SK-N-MC (cell line): ENCODE data around the gene MIPOL1.

ENCODE experiments used
- DNase-seq: peaks from one replicate; pipeline ENCODE4 v3.0.0-alpha.2; 2011; ENCODE audit warnings: low read depth, low spot score
- H3K27ac ChIP-seq: fragments of 200-600 bp; sonication (generic); 2 replicates; pipeline ENCODE4 v1.5.1; 2016; ENCODE audit warnings: mixed run types
- H3K36me3 ChIP-seq: fragments of 200-600 bp; sonication (generic); 2 replicates; pipeline ENCODE4 v1.6.1; 2017; ENCODE audit warnings: antibody characterized with exemption, low read length, mixed read lengths; ENCODE audit not compliant: insufficient read depth
- H3K4me3 ChIP-seq: fragments of 200-600 bp; sonication (generic); 2 replicates; pipeline ENCODE4 v1.5.1; 2016
- H3K9ac ChIP-seq: fragments of 200-600 bp; sonication (generic); 2 replicates; pipeline ENCODE4 v1.8.0; 2017; ENCODE audit warnings: mixed run types, mixed read lengths; ENCODE audit not compliant: insufficient read length
- H3K9me3 ChIP-seq: fragments of 200-600 bp; sonication (generic); 2 replicates; pipeline ENCODE4 v1.6.1; 2017; ENCODE audit warnings: low read depth, mild to moderate bottlenecking, antibody characterized with exemption, low read length, moderate library complexity, mixed read lengths
- EZH2 ChIP-seq: fragments of 200-600 bp; sonication (generic); IDR thresholded peaks from one replicate; pipeline ENCODE4 v1.6.1; 2017; ENCODE audit warnings: antibody characterized with exemption
- FOXP2 ChIP-seq: optimal IDR thresholded peaks from 2 replicates; pipeline ENCODE3; 2011; ENCODE audit warnings: mild to moderate bottlenecking, moderate library complexity; ENCODE audit not compliant: insufficient read depth; ENCODE audit errors: extremely low read length, control extremely low read depth
- POLR2AphosphoS5 ChIP-seq: IDR thresholded peaks from 2 replicates; pipeline ENCODE4 v1.6.1; 2012; ENCODE audit warnings: mild to moderate bottlenecking, low read depth, low read length, borderline replicate concordance

Gene MIPOL1

GRCh38 chr14:37237094-37237493, 39.4 kb downstream of the MIPOL1 start:
- Histone ChIP-seq H3K9ac (no peak overlapping the region), H3K4me3 (no peak overlapping the region), H3K36me3 (no peaks in the 10 kb centered on the region), H3K27ac (no peak overlapping the region), H3K9me3 (no peaks in the 10 kb centered on the region)
- no peak for TF ChIP-seq POLR2AphosphoS5
- TF ChIP-seq FOXP2 = no peak
- no peak for TF ChIP-seq EZH2
- DNase-seq = no peak

- Histone ChIP-seq H3K27ac (no peak overlapping the region), H3K9ac (no peak overlapping the region), H3K36me3 (no peaks in the 10 kb centered on the region), H3K4me3 (no peak overlapping the region), H3K9me3 (no peaks in the 10 kb centered on the region)
- TF ChIP-seq POLR2AphosphoS5 (no peak), EZH2 (no peak), FOXP2 (no peak)
- no peak for DNase-seq
Measured at GRCh38 chr14:37237735-37238200, 40.0 kb downstream of the MIPOL1 start.

- Histone ChIP-seq H3K4me3 (no peak overlapping the region), H3K9me3 (no peaks in the 10 kb centered on the region), H3K27ac (no peak overlapping the region), H3K36me3 (no peaks in the 10 kb centered on the region), H3K9ac (no peak overlapping the region)
- no peak for DNase-seq
- TF ChIP-seq POLR2AphosphoS5 (no peak), EZH2 (no peak), FOXP2 (no peak)
Measured at GRCh38 chr14:37241198-37241597, 43.5 kb downstream of the MIPOL1 start.

- Histone ChIP-seq H3K36me3 (0 out of 2 replicates have a peak, but pooled peaks cover 5% of the 10 kb centered on the region), H3K9ac (no peak overlapping the region), H3K27ac (no peak overlapping the region), H3K4me3 (no peak overlapping the region), H3K9me3 (no peaks in the 10 kb centered on the region)
- TF ChIP-seq FOXP2 (no peak), POLR2AphosphoS5 (no peak), EZH2 (no peak)
- no peak for DNase-seq
Measured at GRCh38 chr14:37246427-37246829, 48.7 kb downstream of the MIPOL1 start.

GRCh38 chr14:37247791-37248461, 50.2 kb downstream of the MIPOL1 start:
- no peak overlapping the region for H3K27ac ChIP-seq
- H3K36me3 ChIP-seq = 0 out of 2 replicates have a peak, but pooled peaks cover 5% of the 10 kb centered on the region
- no peak for DNase-seq
- no peak for TF ChIP-seq EZH2
- TF ChIP-seq FOXP2 = no peak
- no peak for TF ChIP-seq POLR2AphosphoS5
- no peak overlapping the region for H3K4me3 ChIP-seq
- H3K9me3 ChIP-seq = no peaks in the 10 kb centered on the region
- H3K9ac ChIP-seq = no peak overlapping the region

GRCh38 chr14:37251775-37252174, 54.0 kb downstream of the MIPOL1 start:
- Histone ChIP-seq H3K27ac (no peak overlapping the region), H3K9ac (no peak overlapping the region), H3K9me3 (no peaks in the 10 kb centered on the region), H3K4me3 (no peak overlapping the region), H3K36me3 (0 out of 2 replicates have a peak, but pooled peaks cover 5% of the 10 kb centered on the region)
- DNase-seq = no peak
- TF ChIP-seq EZH2 = no peak
- no peak for TF ChIP-seq FOXP2
- no peak for TF ChIP-seq POLR2AphosphoS5

- Histone ChIP-seq H3K4me3 (no peak overlapping the region), H3K9ac (no peak overlapping the region), H3K27ac (no peak overlapping the region), H3K36me3 (0 out of 2 replicates have a peak, but pooled peaks cover 5% of the 10 kb centered on the region), H3K9me3 (no peaks in the 10 kb centered on the region)
- TF ChIP-seq FOXP2 = no peak
- TF ChIP-seq POLR2AphosphoS5 = no peak
- TF ChIP-seq EZH2 = no peak
- DNase-seq = no peak
Measured at GRCh38 chr14:37252434-37252833, 54.7 kb downstream of the MIPOL1 start.

GRCh38 chr14:37253905-37254304, 56.2 kb downstream of the MIPOL1 start:
- no peak for DNase-seq
- no peak for TF ChIP-seq FOXP2
- no peak for TF ChIP-seq EZH2
- no peak for TF ChIP-seq POLR2AphosphoS5
- H3K9ac ChIP-seq = no peak overlapping the region

More at GRCh38 chr14:37253905-37254304, 56.2 kb downstream of the MIPOL1 start:
- no peaks in the 10 kb centered on the region for H3K9me3 ChIP-seq
- H3K4me3 ChIP-seq = peak overlapping the region; percentile 61; the same call in 1 of the 2 replicates
- H3K36me3 ChIP-seq = no peaks in the 10 kb centered on the region
- peak overlapping the region; percentile 79 for H3K27ac ChIP-seq
